HG03460 (cell line): ENCODE data around the gene PECR.
"Not testable (repeated sequence)": the region's sequence is repeated elsewhere in the genome, so short reads cannot be mapped to it uniquely, and the experiment has no call there.

Experiments
- ATAC-seq: cut with Tn5 transposase; IDR thresholded peaks from one replicate; pipeline ENCODE4 v1.9.1; 2021; ENCODE audit not compliant: unreplicated experiment

PECR gene

GRCh38 chr2:216003876-216004696 lies 77.5 kb downstream of the PECR start:
- ATAC-seq = no peak

DNA sequence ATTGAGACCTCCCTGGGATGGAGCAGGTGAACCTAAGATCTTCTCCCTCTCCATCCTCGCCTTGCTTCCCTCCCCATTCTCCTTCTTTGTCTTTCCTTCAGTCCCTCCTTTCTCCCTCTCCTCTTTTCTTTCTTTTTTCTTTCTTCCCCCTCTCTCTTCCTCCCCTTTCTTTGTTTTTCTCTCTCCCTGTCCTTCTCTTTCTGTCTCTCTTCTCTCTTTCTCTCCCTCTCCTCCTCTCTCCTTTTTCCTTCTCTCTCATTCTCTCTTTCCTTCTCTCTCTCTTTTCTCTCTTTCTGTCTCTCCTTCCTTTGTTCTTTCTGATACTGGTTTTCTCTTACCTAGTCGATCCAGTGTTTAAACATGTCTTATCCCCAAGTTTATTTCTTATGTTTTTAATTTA lies 78.9 kb downstream of the PECR start:
- no peak for ATAC-seq

DNA sequence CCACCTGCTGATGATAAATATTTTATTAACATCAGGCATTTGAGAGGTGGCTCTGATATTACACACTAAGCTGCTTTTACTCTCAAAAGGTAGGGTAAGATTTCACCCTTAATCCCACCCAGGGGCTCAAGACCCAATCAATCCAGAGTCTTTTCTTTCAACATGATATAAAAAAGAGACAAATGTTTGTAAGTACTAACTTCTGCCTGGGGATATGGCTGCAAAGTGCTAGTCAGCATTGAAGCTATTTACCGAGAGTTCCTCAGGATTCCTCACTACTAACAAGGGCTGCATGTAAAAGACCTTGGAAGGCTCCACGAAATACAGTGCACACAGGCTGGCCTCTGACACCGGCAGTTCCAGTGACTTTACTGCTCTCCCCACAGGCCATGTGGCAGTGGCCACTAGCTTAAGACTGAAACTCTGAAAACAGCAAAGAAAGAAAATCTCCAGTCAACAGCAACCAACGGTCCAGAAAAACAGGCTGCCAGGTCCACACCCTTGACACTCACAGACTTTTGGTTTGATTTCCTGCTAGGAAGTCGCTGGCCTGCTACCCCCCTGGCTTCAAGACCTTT lies 79.4 kb downstream of the PECR start:
- ATAC-seq = no peak

DNA sequence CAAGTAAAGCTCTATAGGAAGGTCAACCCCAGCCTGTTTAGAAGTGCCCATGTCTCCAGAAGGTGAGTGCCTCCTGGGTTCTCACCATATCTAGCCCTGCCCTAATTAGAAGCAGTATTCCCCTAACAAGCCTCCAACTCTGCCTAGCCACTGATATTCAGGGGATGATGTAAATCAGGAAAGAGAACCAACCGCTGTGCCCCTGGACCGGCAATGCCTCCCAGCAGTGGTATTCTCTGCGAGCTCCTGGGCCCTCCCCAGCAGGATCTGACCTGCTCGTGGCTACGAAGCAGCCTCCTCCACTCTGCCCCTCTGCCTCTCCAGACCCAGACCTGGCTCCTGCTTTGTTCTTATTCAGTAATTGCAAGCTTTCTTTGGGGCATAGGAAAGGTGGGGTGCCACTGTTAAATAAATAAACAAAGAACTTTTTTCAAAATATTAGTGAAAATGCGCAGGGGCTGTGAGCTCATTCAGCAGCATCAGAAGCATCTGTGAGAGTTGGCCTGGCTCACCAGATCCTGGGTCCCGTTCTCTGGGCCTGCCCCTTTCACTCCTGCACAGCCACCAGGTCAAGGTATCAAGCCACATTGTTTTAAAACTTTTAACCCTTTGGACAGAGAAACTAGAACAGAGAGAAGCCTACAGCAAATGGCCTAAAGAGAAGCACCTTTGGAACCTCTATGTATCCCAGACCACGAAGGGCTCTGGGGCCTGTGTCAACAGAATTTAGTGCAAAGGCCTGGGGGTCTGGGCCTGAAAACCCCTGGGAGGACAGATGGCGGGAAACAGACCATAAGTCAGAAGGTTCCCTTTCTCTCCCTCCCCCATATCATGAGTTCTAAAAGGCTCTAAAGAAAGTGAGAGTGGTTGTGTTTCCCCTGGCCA lies 80.2 kb downstream of the PECR start:
- no peak for ATAC-seq

DNA sequence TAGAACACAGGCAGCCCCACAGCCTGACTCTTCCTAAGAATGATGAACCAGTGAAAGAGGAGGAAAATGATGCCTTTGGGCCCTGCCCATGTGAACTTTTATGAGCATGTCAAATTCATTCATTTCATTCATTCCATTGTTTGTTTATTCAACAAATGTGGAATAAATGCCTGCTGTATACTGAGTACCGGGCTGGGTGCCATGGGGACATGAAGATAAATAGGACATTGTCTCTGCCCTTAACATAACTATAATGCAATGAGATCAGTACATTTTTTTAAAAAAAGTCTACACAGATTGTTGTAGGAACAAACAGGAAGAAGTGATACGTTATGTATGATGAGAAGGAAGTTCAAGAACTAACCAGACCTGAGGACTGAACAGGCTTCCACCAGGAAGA lies 83.0 kb downstream of the PECR start:
- no peak for ATAC-seq

DNA sequence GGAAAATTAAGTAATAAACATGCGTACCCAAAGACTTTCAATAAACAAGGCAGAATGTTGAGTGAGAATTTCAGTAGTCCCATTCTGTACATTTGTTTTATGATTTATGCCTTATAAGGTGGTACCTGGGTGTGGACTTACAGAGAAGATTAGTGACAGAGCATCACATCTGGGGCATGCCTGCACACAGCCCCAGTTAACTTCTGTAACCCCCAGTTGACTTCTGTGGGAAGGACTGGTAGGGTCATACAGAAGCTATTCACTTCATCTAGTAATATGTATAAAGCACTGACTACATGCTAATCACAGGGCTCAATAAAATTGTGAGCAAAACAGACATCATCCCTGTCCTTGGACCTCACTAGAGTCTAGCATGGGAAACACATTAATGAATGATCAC lies 84.4 kb downstream of the PECR start:
- ATAC-seq = no peak

DNA sequence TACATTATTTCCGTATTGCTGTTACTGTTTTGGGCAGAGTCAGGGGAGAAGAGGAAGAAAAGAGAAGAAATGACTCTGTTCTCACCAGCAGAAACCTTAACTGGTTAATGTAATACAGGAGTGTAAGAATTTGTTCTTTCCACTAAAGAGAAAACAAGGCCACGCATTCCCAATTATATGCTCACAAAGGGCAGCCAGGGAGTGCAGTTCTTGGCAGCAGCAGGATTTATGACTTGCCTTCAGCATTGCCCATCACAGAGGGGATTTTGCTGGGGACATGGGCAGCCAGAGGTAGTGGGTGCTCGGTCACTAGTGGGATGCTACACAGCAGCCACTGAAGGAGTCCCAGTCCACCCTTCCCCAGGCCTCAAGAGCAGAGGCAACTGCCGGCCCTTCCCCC lies 86.7 kb downstream of the PECR start:
- no peak for ATAC-seq

DNA sequence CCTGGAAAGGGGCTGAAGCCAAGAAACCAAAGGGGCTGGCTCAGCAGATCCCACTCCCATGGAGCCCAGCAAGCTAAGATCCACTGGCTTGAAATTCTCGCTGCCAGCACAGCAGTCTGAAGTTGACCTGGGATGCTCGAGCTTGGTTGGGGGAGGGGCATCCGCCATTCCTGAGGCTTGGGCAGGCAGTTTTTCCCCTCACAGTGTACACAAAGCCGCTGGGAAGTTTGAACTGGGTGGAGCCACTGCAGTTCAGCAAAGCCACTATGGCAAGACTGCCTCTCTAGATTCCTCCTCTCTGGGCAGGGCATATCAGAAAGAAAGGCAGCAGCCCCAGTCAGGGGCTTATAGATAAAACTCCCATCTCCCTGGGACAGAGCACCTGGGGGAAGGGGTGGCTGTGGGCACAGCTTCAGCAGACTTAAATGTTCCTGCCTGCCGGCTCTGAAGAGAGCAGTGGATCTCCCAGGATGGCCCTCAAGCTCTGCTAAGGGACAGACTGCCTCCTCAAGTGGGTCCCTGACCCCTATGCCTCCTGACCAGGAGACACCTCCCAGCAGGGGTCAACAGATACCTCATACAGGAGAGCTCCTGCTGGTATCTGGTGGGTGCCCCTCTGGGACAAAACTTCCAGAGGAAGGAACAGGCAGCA lies 92.9 kb downstream of the PECR start:
- ATAC-seq = not testable (repeated sequence)
